Ishikawa (cell line): ENCODE measurements around the gene TEAD4.

Source experiments
- CREB1 ChIP-seq: IDR thresholded peaks from 2 replicates; pipeline ENCODE4 v1.6.1; 2012; ENCODE audit warnings: low read depth
- EGR1 ChIP-seq: IDR thresholded peaks from 2 replicates; pipeline ENCODE4 v1.6.1; 2012
- EP300 ChIP-seq: IDR thresholded peaks from 2 replicates; pipeline ENCODE4 v1.6.1; 2012; ENCODE audit warnings: borderline replicate concordance
- MAX ChIP-seq: IDR thresholded peaks from 2 replicates; pipeline ENCODE4 v1.6.1; 2012
- NFIC ChIP-seq: IDR thresholded peaks from 2 replicates; pipeline ENCODE4 v1.6.1; 2012
- RAD21 ChIP-seq: IDR thresholded peaks from 2 replicates; pipeline ENCODE4 v1.6.1; 2012; ENCODE audit warnings: low read depth
- REST ChIP-seq: IDR thresholded peaks from 2 replicates; pipeline ENCODE4 v1.6.1; 2012; ENCODE audit warnings: low read depth, mild to moderate bottlenecking
- TAF1 ChIP-seq: IDR thresholded peaks from 2 replicates; pipeline ENCODE4 v1.6.1; 2012; ENCODE audit warnings: low read depth, mild to moderate bottlenecking
- USF1 ChIP-seq: IDR thresholded peaks from 2 replicates; pipeline ENCODE4 v1.6.1; 2012
- ZBTB7A ChIP-seq: IDR thresholded peaks from 2 replicates; pipeline ENCODE4 v1.6.1; 2012; ENCODE audit warnings: low read depth

- TF ChIP-seq EGR1, result no peak
- no peak for TF ChIP-seq REST
- no peak for TF ChIP-seq MAX
- no peak for TF ChIP-seq TAF1
- no peak for TF ChIP-seq EP300
- TF ChIP-seq USF1, result no peak
- no peak for TF ChIP-seq CREB1
- TF ChIP-seq RAD21, result no peak
- no peak for TF ChIP-seq NFIC
- TF ChIP-seq ZBTB7A, result no peak
These were observed 21.4 kb downstream of the TEAD4 start for GRCh38 chr12:2980630-2981029.
